GM18498 (cell line): ENCODE results near the gene CREB3L1.
"Not testable (repeated sequence)": the region's sequence is repeated elsewhere in the genome, so short reads cannot be mapped to it uniquely, and the experiment has no call there.

ENCODE experiments used
- ATAC-seq: cut with Tn5 transposase; IDR thresholded peaks from one replicate; pipeline ENCODE4 v1.9.1; 2021; ENCODE audit warnings: mild to moderate bottlenecking, moderate library complexity; ENCODE audit not compliant: unreplicated experiment

Gene CREB3L1

GRCh38 chr11:46248289-46249102 is 29.0 kb upstream of the CREB3L1 start:
- ATAC-seq, result no peak

- ATAC-seq, result no peak
Observed at GRCh38 chr11:46249103-46249937, 28.1 kb upstream of the CREB3L1 start.

GRCh38 chr11:46249938-46250744 is 27.3 kb upstream of the CREB3L1 start:
- ATAC-seq, result no peak

- ATAC-seq, result no peak
Observed at GRCh38 chr11:46250745-46251052, 26.8 kb upstream of the CREB3L1 start.

GRCh38 chr11:46251954-46252353 is 25.5 kb upstream of the CREB3L1 start:
- no peak for ATAC-seq

GRCh38 chr11:46252373-46252914 is 25.0 kb upstream of the CREB3L1 start:
- ATAC-seq, result no peak

GRCh38 chr11:46253258-46254132 is 24.0 kb upstream of the CREB3L1 start:
- ATAC-seq, result no peak

GRCh38 chr11:46254133-46254491 is 23.4 kb upstream of the CREB3L1 start:
- ATAC-seq, result no peak

- no peak for ATAC-seq
Observed at GRCh38 chr11:46256540-46257001, 20.9 kb upstream of the CREB3L1 start.

GRCh38 chr11:46259347-46259746 is 18.1 kb upstream of the CREB3L1 start:
- ATAC-seq, result not testable (repeated sequence)

GRCh38 chr11:46259971-46260560 is 17.4 kb upstream of the CREB3L1 start:
- no peak for ATAC-seq

GRCh38 chr11:46263120-46263519 is 14.3 kb upstream of the CREB3L1 start:
- ATAC-seq, result no peak

- no peak for ATAC-seq
Observed at GRCh38 chr11:46264030-46264429, 13.4 kb upstream of the CREB3L1 start.

GRCh38 chr11:46264976-46265375 is 12.5 kb upstream of the CREB3L1 start:
- no peak for ATAC-seq

GRCh38 chr11:46265764-46266163 is 11.7 kb upstream of the CREB3L1 start:
- no peak for ATAC-seq

GRCh38 chr11:46267930-46268329 is 9.5 kb upstream of the CREB3L1 start:
- ATAC-seq, result no peak

GRCh38 chr11:46270684-46271083 is 6.8 kb upstream of the CREB3L1 start:
- no peak for ATAC-seq

GRCh38 chr11:46271407-46271806 is 6.1 kb upstream of the CREB3L1 start:
- no peak for ATAC-seq

- ATAC-seq, result no peak
Observed at GRCh38 chr11:46271875-46272815, 5.3 kb upstream of the CREB3L1 start.
